Stimulated activated CD8-positive, alpha-beta memory T cell treated with anti-CD3 and anti-CD28 coated beads, Interleukin-7, amount 100 ng/mL, for 24 hours (primary cell): ENCODE data around the gene FARP1.

Source experiments
- DNase-seq: peaks from one replicate; pipeline ENCODE4 v3.0.0-alpha.2; 2020; ENCODE audit warnings: low read depth

FARP1 gene

GRCh38 chr13:98461486-98462240, 318.8 kb downstream of the FARP1 start:
- no peak for DNase-seq

DNA sequence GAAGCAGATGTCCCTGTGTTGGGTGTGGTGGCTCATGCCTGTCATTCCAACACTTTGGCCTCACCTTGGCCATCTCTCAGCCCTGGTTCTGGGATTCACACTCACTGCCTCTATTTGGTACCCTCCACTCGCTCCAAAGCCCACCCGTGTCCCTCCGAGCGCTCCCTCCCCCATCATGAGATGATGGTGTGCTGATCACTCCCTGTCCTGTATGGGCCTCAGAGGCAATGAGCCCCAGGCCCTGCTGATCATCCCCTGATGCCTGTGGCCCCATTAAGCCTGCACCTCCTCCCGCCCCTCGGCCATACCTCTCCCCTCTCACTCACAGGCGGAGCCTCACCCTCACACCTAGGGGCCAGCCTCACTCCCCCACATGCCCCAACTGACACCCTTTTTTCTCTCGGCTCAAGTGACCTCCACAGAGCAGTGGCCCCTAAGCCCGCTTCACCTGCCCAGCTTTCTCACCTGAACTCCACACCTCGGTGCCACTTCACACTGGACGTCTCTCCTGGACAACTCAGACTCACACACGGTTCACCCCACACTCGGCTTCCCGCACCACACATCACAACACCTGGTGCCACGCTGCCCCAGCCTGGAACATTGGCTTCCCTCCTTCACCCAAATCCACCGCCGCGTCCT, 319.5 kb downstream of the FARP1 start:
- DNase-seq, result no peak

- DNase-seq, result no peak
Observed at GRCh38 chr13:98462946-98463345, 320.1 kb downstream of the FARP1 start.

- DNase-seq, result no peak
Observed at GRCh38 chr13:98466634-98467236, 323.8 kb downstream of the FARP1 start.

GRCh38 chr13:98467263-98467985, 324.5 kb downstream of the FARP1 start:
- DNase-seq, result no peak

DNA sequence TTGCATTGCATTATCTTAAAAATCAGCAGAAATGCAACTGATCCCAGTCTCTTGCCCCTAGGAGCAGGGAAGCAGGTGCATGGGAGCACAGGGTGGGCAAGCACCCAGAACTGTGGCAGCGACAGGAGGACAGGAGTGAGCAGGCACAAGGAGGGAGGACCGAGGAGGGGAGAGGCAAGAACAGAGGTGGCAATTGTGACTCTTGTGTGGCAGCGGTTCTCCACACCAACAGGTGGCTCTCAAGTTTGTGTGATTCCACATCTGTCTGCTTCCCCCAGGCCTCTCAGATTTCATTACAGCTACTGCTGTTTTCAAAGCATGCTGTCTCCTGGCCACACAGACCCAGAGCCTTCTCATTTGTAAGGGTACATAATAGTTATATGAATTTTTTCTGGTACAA, 325.5 kb downstream of the FARP1 start:
- no peak for DNase-seq

GRCh38 chr13:98468929-98469328, 326.0 kb downstream of the FARP1 start:
- DNase-seq, result no peak

DNA sequence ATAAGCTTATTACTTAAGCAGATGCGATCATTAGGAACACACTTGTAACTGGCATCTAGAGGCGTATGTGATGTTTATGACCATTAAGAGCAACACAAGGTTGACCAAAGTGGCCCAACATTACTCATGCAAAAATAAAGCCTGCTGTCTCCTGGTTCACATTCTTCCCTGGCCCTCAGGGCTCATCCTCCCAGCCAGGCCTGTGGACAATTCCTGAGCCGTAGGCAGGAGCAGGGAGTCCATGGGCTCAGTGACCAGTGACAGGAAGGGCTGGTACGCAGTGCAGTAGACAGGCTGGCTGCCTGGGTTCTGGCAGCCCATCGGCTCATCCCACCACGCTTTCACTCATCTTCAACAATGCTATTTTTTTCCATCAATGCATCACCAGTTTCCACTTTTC, 328.0 kb downstream of the FARP1 start:
- no peak for DNase-seq

DNA sequence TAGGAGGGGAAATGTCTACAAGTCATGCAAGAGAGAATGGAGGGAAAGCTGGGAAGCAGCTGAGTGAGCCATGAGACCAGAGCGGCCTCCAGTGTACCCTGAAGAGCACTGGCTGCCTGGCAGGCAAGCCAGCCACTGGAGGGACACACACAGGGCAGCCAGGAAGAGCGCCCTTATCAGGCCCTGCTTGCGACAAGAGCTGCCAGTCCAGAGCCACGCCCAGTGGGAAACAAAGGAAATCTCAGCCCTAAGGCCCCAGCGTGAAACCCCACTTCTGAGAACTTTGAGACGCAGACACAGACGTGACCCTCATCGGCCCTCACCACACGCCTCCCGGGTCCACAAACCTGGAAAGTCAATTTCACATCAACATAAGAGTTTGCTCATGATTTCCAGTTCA, 329.0 kb downstream of the FARP1 start:
- no peak for DNase-seq

DNA sequence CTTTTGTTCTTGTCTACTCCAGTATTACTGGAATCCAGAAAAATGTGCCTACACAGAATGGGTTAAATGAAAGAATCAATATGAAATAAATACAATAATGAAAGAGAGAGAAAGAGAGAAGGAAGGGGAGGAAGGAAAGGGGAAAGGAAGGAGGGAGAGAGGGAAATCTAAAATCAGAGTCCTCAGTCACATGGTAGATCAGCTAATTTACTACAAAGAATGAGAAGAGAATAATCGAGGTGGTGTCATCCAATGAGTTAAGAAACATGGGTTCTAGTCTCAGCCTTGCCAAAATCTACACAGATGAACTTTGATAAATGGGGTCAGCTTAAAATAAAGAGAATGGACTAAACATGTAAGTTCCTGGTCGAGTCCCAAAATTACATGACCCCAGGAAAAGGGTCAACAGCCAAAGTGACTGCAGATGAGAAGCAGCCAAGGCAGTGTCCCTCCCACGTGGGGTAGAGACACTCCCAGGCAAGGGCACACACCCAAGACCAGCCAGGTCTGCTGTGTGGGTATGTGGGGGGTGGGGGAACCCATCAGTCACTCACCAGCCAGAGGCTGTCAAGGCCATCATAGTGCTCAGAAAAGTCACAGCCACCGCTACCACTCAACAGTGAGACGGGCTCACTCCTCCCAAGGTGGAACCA, 330.4 kb downstream of the FARP1 start:
- no peak for DNase-seq

DNA sequence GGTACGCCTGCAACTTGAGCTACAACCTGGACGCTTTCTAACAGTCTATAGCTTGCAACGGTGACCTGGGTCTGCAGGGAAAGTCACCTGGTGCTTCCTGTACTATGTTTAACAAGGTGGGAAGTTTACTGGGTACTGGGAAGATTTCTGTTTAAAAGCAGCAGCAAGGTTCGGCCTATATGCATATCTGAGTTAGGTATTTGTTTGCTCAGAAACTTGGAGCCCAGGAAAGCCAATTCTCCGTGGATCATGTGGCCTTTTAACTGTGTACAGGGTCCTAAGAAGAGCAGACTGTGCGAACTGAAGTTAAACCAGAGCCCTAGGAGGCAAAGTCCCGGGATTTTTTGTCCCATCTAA, 330.9 kb downstream of the FARP1 start:
- no peak for DNase-seq

DNA sequence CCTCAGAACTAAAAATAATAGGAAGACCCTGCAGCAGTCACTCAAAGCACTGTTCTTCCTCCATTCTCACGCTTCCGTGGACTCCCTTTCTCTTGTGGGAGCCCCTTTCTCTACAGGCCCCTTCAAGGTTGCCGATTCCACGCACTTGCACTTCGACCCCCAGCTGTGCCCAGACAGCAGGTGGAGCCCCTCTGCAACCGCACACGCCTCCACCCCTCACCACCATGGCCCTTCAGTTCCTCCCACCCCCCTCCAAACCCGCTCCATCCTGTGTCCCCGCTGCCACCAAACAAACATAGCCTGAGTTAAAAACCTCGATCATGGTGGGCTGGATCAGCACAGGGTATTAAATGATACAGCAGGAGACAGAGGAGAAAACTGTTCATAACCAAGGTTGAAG, 331.4 kb downstream of the FARP1 start:
- DNase-seq, result no peak

DNA sequence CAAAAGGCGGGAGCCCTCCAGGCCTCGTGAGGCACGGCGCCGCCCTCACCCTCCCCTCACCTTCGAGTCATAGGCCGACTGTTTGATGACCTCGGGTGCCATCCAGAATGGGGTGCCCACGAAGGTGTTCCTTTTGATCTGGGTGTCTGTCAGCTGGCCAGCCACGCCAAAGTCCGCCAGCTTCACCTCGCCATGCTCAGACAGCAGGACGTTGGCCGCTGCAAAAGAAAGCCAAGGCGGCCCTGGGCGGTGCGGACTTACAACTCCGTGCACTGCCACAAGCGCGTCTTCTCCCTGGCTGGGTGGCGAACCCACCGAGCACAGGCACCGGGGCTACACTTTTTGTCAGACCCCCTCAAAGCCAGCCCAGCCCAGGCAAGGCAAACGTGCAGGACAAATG, 331.9 kb downstream of the FARP1 start:
- no peak for DNase-seq

DNA sequence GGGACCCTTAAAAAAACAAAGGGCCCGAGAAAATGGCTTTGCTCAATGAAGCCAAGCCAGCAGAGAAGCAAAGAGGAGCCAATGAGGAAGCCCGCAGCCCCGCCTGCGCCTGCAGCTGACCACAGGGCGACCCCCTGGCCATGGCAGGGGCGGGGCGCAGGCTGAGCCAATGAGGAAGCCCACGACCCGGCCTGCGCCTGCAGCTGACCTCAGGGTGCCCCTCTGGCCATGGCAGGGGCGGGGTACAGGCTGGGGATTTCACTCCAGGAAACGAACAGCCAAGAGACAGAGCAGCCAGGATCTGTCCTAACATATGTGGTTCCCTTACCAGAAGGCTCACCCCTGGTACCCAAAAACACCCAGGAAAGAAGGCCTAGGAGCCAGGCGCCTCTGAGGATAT, 332.6 kb downstream of the FARP1 start:
- no peak for DNase-seq

- peak; percentile 24 for DNase-seq
Observed at GRCh38 chr13:98476106-98476505, 333.2 kb downstream of the FARP1 start.

GRCh38 chr13:98476538-98476966, 333.7 kb downstream of the FARP1 start:
- peak; percentile 81 for DNase-seq

DNA sequence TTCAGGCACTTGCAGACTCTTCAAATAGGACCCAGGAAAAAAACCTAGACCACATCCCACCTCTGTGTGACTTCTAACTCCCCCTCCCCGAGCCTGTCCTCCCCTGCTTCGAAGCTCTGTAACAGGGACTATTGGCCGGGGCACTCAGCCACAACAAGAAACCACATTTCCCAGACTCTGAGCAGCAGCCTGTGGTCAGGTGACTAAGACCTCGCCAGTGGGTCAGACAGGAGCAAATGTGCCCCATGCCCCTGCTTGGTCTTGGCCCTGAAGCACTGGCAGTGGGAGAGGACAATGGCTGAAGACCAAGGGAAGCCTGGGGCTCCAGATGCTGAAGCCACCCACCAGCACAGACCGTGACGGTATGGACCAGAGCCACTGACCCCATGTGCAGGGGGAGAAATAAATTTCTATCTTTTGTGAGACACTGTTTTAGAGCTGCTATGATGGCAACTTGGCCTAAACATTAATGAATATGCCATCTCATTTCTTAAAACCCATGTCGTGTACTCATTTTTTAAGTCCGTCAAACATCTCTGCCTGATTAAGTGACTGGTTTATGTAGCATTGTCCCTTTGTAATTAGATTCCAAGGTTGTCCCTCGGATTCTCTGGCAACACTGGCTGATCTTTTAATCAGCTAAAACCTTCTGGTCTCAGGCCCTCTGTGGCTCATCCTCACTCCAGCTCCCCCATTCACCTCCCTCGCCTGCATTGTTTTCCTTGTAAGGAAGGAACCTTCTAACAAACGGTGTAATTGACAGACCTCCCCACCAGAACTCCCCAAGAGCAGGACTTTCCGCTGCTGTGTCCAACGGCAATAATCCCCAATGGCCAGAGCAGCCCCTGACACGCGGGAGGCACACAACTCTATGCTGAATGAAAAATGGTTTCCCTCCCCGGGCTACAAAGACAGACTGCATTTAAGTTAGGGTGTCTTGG, 335.6 kb downstream of the FARP1 start:
- DNase-seq, result no peak

DNA sequence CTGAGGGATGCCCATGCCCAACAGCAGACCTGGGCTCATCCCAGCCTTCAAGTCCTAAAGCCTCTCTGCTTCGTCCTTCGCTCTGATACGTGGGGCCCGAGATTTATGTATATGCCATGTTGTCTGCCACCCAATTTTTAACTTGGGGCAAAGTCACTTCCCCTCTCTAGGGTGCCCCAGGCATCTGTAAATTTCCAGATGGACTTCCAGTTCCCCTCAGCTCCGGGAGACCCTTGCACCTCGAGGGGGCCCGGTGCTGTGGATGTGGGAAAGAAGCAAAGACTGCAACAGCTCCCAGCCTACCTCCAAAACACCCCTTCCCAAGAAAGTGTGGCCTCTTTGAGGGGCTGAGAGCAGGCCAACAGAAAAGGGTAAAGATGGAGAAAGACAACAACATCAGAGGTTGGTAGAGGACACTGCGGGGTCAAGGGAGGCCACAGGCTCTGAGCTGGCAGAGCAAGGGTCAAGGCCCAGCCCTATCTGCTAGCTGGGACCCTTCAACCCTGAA, 336.7 kb downstream of the FARP1 start:
- no peak for DNase-seq

DNA sequence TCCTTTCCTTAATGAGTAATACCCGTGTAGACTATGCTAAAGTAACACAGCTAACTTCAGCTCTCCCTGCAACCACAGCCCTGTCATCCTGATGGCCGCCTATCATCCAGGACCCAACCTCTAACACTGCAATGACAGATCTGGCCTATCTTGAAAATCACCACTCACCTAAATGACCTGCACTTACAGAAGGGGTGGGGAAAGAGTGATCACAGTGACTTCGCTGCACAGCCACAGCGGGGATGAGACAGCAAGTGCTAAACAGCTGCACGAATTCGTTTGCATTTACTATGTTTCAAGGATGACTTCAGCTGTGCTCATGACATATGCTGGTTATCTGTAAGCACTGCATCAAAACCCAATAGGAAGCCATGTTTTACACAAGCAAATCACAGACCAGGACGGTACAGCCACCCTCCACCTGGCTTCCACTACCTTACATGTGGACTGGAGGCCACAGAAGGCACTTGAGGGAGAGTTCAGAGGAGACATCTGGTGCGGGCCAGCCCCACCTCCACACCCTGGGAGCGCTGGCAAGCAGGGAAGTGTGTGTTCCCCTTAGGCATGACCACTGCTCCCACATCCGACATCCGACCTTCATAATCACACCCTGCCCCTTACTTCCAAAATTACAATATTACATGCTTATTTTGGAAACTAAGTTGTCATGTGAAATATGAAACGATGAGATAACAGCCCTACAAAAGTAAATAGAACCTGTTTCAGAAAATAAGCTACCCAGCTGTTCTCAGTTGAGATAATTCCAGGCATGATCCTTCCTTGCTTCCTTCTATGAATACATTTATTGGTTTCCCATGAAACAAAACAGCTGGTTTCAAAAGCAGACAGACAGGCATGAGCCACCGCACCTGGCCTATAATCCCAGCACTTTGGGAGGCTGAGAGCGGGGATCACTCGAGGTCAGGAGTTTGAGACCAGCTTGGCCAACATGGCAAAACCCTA, 338.3 kb downstream of the FARP1 start:
- no peak for DNase-seq
